ENCODE measurements around the gene LRRC32.
"Not testable (repeated sequence)": the region's sequence is repeated elsewhere in the genome, so short reads cannot be mapped to it uniquely, and the experiment has no call there.

LRRC32 gene

GRCh38 chr11:76656571-76657081 is 13.9 kb downstream of the LRRC32 start:
- DNase-seq (ENCODE audit: low read depth, low spot score) = no peak
- H3K4me3 ChIP-seq (ENCODE audit: low read length) = no peak overlapping the region

- DNase-seq (ENCODE audit: low read depth, low spot score) = no peak
- H3K4me3 ChIP-seq (ENCODE audit: low read length) = no peak overlapping the region
These were observed 14.5 kb downstream of the LRRC32 start for GRCh38 chr11:76656050-76656531.

- no peak overlapping the region for H3K4me3 ChIP-seq (ENCODE audit: low read length)
- DNase-seq (ENCODE audit: low read depth, low spot score) = no peak
These were observed 15.0 kb downstream of the LRRC32 start for GRCh38 chr11:76655501-76656049.

- no peak for DNase-seq (ENCODE audit: low read depth, low spot score)
- no peak overlapping the region for H3K4me3 ChIP-seq (ENCODE audit: low read length)
These were observed 15.6 kb downstream of the LRRC32 start for GRCh38 chr11:76654980-76655379.

- DNase-seq (ENCODE audit: low read depth, low spot score) = no peak
- no peak overlapping the region for H3K4me3 ChIP-seq (ENCODE audit: low read length)
These were observed 16.2 kb downstream of the LRRC32 start for GRCh38 chr11:76654298-76654851.

GRCh38 chr11:76653674-76654284 is 16.8 kb downstream of the LRRC32 start:
- no peak overlapping the region for H3K4me3 ChIP-seq (ENCODE audit: low read length)
- DNase-seq (ENCODE audit: low read depth, low spot score) = no peak

- no peak for DNase-seq (ENCODE audit: low read depth, low spot score)
- no peak overlapping the region for H3K4me3 ChIP-seq (ENCODE audit: low read length)
These were observed 17.4 kb downstream of the LRRC32 start for GRCh38 chr11:76653012-76653673.

GRCh38 chr11:76649851-76650372 is 20.6 kb downstream of the LRRC32 start:
- DNase-seq (ENCODE audit: low read depth, low spot score) = no peak
- no peak overlapping the region for H3K4me3 ChIP-seq (ENCODE audit: low read length)

- H3K4me3 ChIP-seq (ENCODE audit: low read length) = no peak overlapping the region
- no peak for DNase-seq (ENCODE audit: low read depth, low spot score)
These were observed 21.5 kb downstream of the LRRC32 start for GRCh38 chr11:76649011-76649410.

GRCh38 chr11:76648061-76648460 is 22.5 kb downstream of the LRRC32 start:
- DNase-seq (ENCODE audit: low read depth, low spot score) = no peak
- no peak overlapping the region for H3K4me3 ChIP-seq (ENCODE audit: low read length)

GRCh38 chr11:76646882-76647534 is 23.5 kb downstream of the LRRC32 start:
- DNase-seq (ENCODE audit: low read depth, low spot score) = no peak
- no peak overlapping the region for H3K4me3 ChIP-seq (ENCODE audit: low read length)

GRCh38 chr11:76644591-76644990 is 26.0 kb downstream of the LRRC32 start:
- no peak for DNase-seq (ENCODE audit: low read depth, low spot score)
- H3K4me3 ChIP-seq (ENCODE audit: low read length) = no peak overlapping the region

- not testable (repeated sequence) for H3K4me3 ChIP-seq (ENCODE audit: low read length); DNase-seq (ENCODE audit: low read depth, low spot score)
These were observed 26.8 kb downstream of the LRRC32 start for GRCh38 chr11:76643711-76644110.

GRCh38 chr11:76642341-76642740 is 28.2 kb downstream of the LRRC32 start:
- DNase-seq (ENCODE audit: low read depth, low spot score) = no peak
- no peak overlapping the region for H3K4me3 ChIP-seq (ENCODE audit: low read length)

GRCh38 chr11:76641905-76642304 is 28.6 kb downstream of the LRRC32 start:
- no peak for DNase-seq (ENCODE audit: low read depth, low spot score)
- H3K4me3 ChIP-seq (ENCODE audit: low read length) = no peak overlapping the region

GRCh38 chr11:76640501-76640900 is 30.0 kb downstream of the LRRC32 start:
- DNase-seq (ENCODE audit: low read depth, low spot score) = no peak
- H3K4me3 ChIP-seq (ENCODE audit: low read length) = no peak overlapping the region

GRCh38 chr11:76639621-76640020 is 30.9 kb downstream of the LRRC32 start:
- no peak for DNase-seq (ENCODE audit: low read depth, low spot score)
- H3K4me3 ChIP-seq (ENCODE audit: low read length) = no peak overlapping the region

GRCh38 chr11:76638270-76639197 is 32.0 kb downstream of the LRRC32 start:
- no peak for DNase-seq (ENCODE audit: low read depth, low spot score)
- no peak overlapping the region for H3K4me3 ChIP-seq (ENCODE audit: low read length)
